PC-3 (cell line): ENCODE results near the gene IGFBP7. TPM values are rescaled to one million over a fixed set of nuclear protein-coding genes. Genes with fewer than 3 reads are reported as not detected.

Experiments
- ATAC-seq: fragments of 200-7000 bp; cut with Tn5 transposase; 2 replicates; pipeline ENCODE4 v1.9.1; 2020; ENCODE audit warnings: mild to moderate bottlenecking, moderate library complexity
- BruUV-seq: library from RNA; stranded (reverse); fragments of 400-500 nt; replicated peaks from 2 replicates; lab custom pipeline; 2021; lab: Mats Ljungman, UMichigan
- CTCF ChIA-PET: fragments of 300-600 bp; sonication (Branson Sonifier 250); formaldehyde crosslinking; loops from one replicate; lab custom pipeline; 2022; ENCODE audit warnings: antibody characterized with exemption; lab: Charles Lee
- POLR2A ChIA-PET: fragments of 300-600 bp; sonication (Branson Sonifier 250); formaldehyde crosslinking; loops from one replicate; lab custom pipeline; 2022; ENCODE audit warnings: antibody characterized with exemption; ENCODE audit not compliant: unreplicated experiment; lab: Charles Lee
- DNase-seq: peaks from one replicate; pipeline ENCODE4 v3.0.0-alpha.2; 2015
- H2AFZ ChIP-seq: fragments of 300-600 bp; sonication (generic); 2 replicates; pipeline ENCODE4 v1.6.0; 2016; ENCODE audit warnings: antibody characterized with exemption, low read length
- H3F3A ChIP-seq: fragments of 300-600 bp; sonication (generic); one replicate; pipeline ENCODE4 v1.6.0; 2017; ENCODE audit warnings: antibody characterized with exemption, low read length, control low read depth, mild to moderate bottlenecking; ENCODE audit not compliant: unreplicated experiment
- H3K27ac ChIP-seq: fragments of 300-600 bp; sonication (generic); 2 replicates; pipeline ENCODE4 v1.5.1; 2016; ENCODE audit warnings: mild to moderate bottlenecking, low read length
- H3K27me3 ChIP-seq: fragments of 300-600 bp; sonication (generic); 2 replicates; pipeline ENCODE4 v1.6.1; 2016; ENCODE audit warnings: low read length, mixed read lengths
- H3K36me3 ChIP-seq: fragments of 300-600 bp; sonication (generic); 2 replicates; pipeline ENCODE4 v1.6.1; 2016; ENCODE audit warnings: low read depth, mixed run types, low read length, mixed read lengths
- H3K4me1 ChIP-seq: fragments of 300-600 bp; sonication (generic); 2 replicates; pipeline ENCODE4 v1.5.1; 2016; ENCODE audit warnings: low read length; ENCODE audit not compliant: insufficient read depth
- H3K4me2 ChIP-seq: fragments of 300-600 bp; sonication (generic); 2 replicates; pipeline ENCODE4 v1.6.0; 2016; ENCODE audit warnings: low read length
- H3K4me3 ChIP-seq: fragments of 300-600 bp; sonication (generic); 2 replicates; pipeline ENCODE4 v1.5.1; 2016; ENCODE audit warnings: mild to moderate bottlenecking, low read length, mixed read lengths
- H3K79me2 ChIP-seq: fragments of 300-600 bp; sonication (generic); 2 replicates; pipeline ENCODE4 v1.6.1; 2017; ENCODE audit warnings: low read length, mixed read lengths
- H3K9ac ChIP-seq: fragments of 300-600 bp; sonication (generic); 2 replicates; pipeline ENCODE4 v1.6.0; 2016; ENCODE audit warnings: mild to moderate bottlenecking, low read length
- H3K9me2 ChIP-seq: fragments of 300-600 bp; sonication (generic); replicated peaks from 2 replicates; pipeline ENCODE4 v1.6.1; 2016; ENCODE audit warnings: mixed run types, low read length, mixed read lengths
- H3K9me3 ChIP-seq: fragments of 300-600 bp; sonication (generic); 2 replicates; pipeline ENCODE4 v1.6.1; 2016; ENCODE audit warnings: low read length, mixed read lengths
- H4K20me1 ChIP-seq: fragments of 300-600 bp; sonication (generic); 2 replicates; pipeline ENCODE4 v1.6.1; 2016; ENCODE audit warnings: low read length, mixed read lengths
- CTCF ChIP-seq: fragments of 300-600 bp; sonication (generic); conservative IDR thresholded peaks from 2 replicates; pipeline ENCODE4 v1.5.1; 2017; ENCODE audit warnings: antibody characterized with exemption, low read depth, mild to moderate bottlenecking, low read length
- EZH2 ChIP-seq: fragments of 300-600 bp; sonication (generic); IDR thresholded peaks from one replicate; pipeline ENCODE4 v1.6.1; 2017; ENCODE audit warnings: antibody characterized with exemption, mild to moderate bottlenecking, low read length; ENCODE audit not compliant: unreplicated experiment
- EZH2phosphoT487 ChIP-seq: fragments of 300-600 bp; sonication (generic); IDR thresholded peaks from 2 replicates; pipeline ENCODE4 v1.6.1; 2018; ENCODE audit warnings: mild to moderate bottlenecking, antibody characterized with exemption, low read length, borderline replicate concordance
- intact Hi-C: fragments of 100-400 bp; cut with micrococcal nuclease; formaldehyde crosslinking; loops from 2 replicates; pipeline ENCODE4 v1.9.0; 2023
- total RNA-seq: library from RNA; depleted of rRNA; stranded (reverse); fragments of >200 nt; gene quantifications from 2 replicates; pipeline ENCODE4 v1.2.3, GENCODE V29; 2014

The IGFBP7 gene
- total RNA-seq, 1 experiment from 2014 or later, result not detected

DNA sequence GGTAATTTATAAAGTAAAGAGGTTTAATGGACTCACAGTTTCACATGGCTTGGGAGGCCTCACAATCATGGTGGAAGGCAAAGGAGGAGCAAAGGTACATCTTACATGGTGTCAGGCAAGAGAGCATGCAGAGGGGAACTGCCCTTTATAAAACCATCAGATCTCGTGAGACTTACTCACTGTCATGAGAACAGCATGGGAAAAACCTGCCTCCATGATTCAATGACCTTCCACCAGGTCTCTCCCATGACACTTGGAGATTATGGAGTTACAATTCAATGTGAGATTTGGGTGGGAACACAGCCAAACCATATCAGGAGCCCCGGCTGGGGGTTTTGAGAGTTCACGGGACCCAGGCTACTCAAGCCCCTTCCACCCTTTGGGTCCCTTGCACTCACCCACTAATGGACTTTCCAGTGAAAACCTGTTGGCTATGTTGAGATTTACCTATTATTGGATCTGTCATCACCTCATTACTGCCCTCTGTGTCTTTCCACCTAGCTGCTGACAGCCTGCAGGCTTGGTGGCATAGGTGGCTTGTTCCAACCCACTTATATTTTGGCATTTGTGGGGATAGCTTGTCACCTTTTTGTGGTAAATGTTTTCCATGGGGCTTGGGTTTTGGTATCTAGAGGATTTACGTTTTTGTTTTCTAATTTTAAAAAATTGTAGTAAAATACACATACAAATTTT, 24.0 kb downstream of the IGFBP7 start:
- ChIA-PET POLR2A (no interaction called here), CTCF (no interaction called here)

GRCh38 chr4:57085278-57085677, 24.9 kb downstream of the IGFBP7 start:
- no peaks in the 10 kb centered on the region for H3K9me2 ChIP-seq
- H3K79me2 ChIP-seq, result no peaks in the 10 kb centered on the region
- TF ChIP-seq EZH2 (no peak), EZH2phosphoT487 (no peak), CTCF (no peak)
- H3K27me3 ChIP-seq, result no peaks in the 10 kb centered on the region; the same call in 1 of the 2 replicates
- H3F3A ChIP-seq, result no peaks in the 10 kb centered on the region
- no TSS peak for BruUV-seq
- no peaks in the 10 kb centered on the region for H4K20me1 ChIP-seq
- H2AFZ ChIP-seq, result no peak overlapping the region
- ChIA-PET POLR2A (no interaction called here), CTCF (no interaction called here)
- no peak overlapping the region for H3K4me3 ChIP-seq
- H3K4me2 ChIP-seq, result no peak overlapping the region
- H3K36me3 ChIP-seq, result no peaks in the 10 kb centered on the region
- no peak overlapping the region for H3K27ac ChIP-seq
- H3K9ac ChIP-seq, result no peak overlapping the region
- ATAC-seq, result no peak
- H3K9me3 ChIP-seq, result no peaks in the 10 kb centered on the region; the same call in 1 of the 2 replicates
- intact Hi-C loops, result no loop called here
- H3K4me1 ChIP-seq, result peaks cover 15% of the 10 kb centered on the region
- DNase-seq, result no peak

More for the DNA sequence above, 24.0 kb downstream of the IGFBP7 start:
- BruUV-seq, result no TSS peak
- no peaks in the 10 kb centered on the region for H3K9me2 ChIP-seq
- no peaks in the 10 kb centered on the region; the same call in 1 of the 2 replicates for H3K9me3 ChIP-seq
- H3K9ac ChIP-seq, result no peak overlapping the region
- H4K20me1 ChIP-seq, result no peaks in the 10 kb centered on the region
- TF ChIP-seq CTCF, result no peak
- TF ChIP-seq EZH2phosphoT487, result no peak
- no peak for TF ChIP-seq EZH2
- H3K27me3 ChIP-seq, result peaks cover 7% of the 10 kb centered on the region
- no peak overlapping the region for H2AFZ ChIP-seq
- DNase-seq (no peak), ATAC-seq (no peak)
- no peak overlapping the region for H3K4me3 ChIP-seq
- intact Hi-C loops, result no loop called here
- peaks cover 7% of the 10 kb centered on the region for H3K4me1 ChIP-seq
- no peaks in the 10 kb centered on the region for H3K36me3 ChIP-seq
- no peaks in the 10 kb centered on the region for H3F3A ChIP-seq
- no peak overlapping the region for H3K27ac ChIP-seq
- H3K79me2 ChIP-seq, result no peaks in the 10 kb centered on the region
- H3K4me2 ChIP-seq, result no peak overlapping the region

- ATAC-seq, result no peak
- Histone ChIP-seq H3K36me3 (no peaks in the 10 kb centered on the region), H3K9me2 (no peaks in the 10 kb centered on the region), H3K4me3 (no peak overlapping the region), H3K27ac (no peak overlapping the region), H3K27me3 (no peaks in the 10 kb centered on the region), H3K9me3 (no peaks in the 10 kb centered on the region; the same call in 1 of the 2 replicates), H3F3A (no peaks in the 10 kb centered on the region), H4K20me1 (no peaks in the 10 kb centered on the region), H2AFZ (no peak overlapping the region), H3K4me1 (peaks cover 15% of the 10 kb centered on the region), H3K79me2 (no peaks in the 10 kb centered on the region), H3K4me2 (no peak overlapping the region), H3K9ac (no peak overlapping the region)
- intact Hi-C loops, result no loop called here
- BruUV-seq, result no TSS peak
- POLR2A ChIA-PET, result no interaction called here
- CTCF ChIA-PET, result no interaction called here
- TF ChIP-seq EZH2phosphoT487 (no peak), CTCF (no peak)
- no peak for DNase-seq
These were observed 25.8 kb downstream of the IGFBP7 start for GRCh38 chr4:57084360-57084759.
